HUES64 (cell line): Measurements from ENCODE around the gene LCNL1.
A peak's percentile ranks its signal among the peaks of the same experiment; 100 is the strongest.

Experiments
- H3K27ac ChIP-seq: 2 replicates; pipeline ENCODE4 v1.7.0; 2013; ENCODE audit warnings: low read depth, low read length, inconsistent platforms
- H3K27me3 ChIP-seq: 2 replicates; pipeline ENCODE4 v1.6.1; 2013; ENCODE audit warnings: mild to moderate bottlenecking, low read length; ENCODE audit not compliant: insufficient read depth
- H3K36me3 ChIP-seq: 2 replicates; pipeline ENCODE4 v1.6.1; 2013; ENCODE audit warnings: mild to moderate bottlenecking, low read length; ENCODE audit not compliant: insufficient read depth
- H3K4me1 ChIP-seq: 2 replicates; pipeline ENCODE4 v1.6.1; 2013; ENCODE audit warnings: mild to moderate bottlenecking, low read length, moderate library complexity; ENCODE audit not compliant: insufficient read depth
- H3K4me3 ChIP-seq: 2 replicates; pipeline ENCODE4 v1.5.1; 2013; ENCODE audit warnings: mild to moderate bottlenecking, low read length, moderate library complexity
- H3K9ac ChIP-seq: 2 replicates; pipeline ENCODE4 v1.6.1; 2013; ENCODE audit warnings: mild to moderate bottlenecking, low read depth, low read length
- H3K9me3 ChIP-seq: 2 replicates; pipeline ENCODE4 v1.6.1; 2013; ENCODE audit warnings: low read depth, low read length; ENCODE audit not compliant: insufficient read depth
- WGBS: fragments of 150-250, 120-280 bp; methylation state at CpG from one replicate; pipeline ENCODE4 v1.1.7; 2013; ENCODE audit warnings: missing lambda C conversion rate; 5-methylcytosine and 5-hydroxymethylcytosine counted together

LCNL1 gene

GRCh38 chr9:136949239-136949816 lies 33.5 kb upstream of the LCNL1 start:
- H3K9me3 ChIP-seq = no peaks in the 10 kb centered on the region
- no peaks in the 10 kb centered on the region for H3K36me3 ChIP-seq
- peak overlapping the region; percentile 71 for H3K9ac ChIP-seq
- H3K4me1 ChIP-seq = peaks cover 7% of the 10 kb centered on the region
- no peak overlapping the region for H3K27ac ChIP-seq
- no peaks in the 10 kb centered on the region for H3K27me3 ChIP-seq
- WGBS = 29% methylated on average over 22 of the region's 22 CpGs
- peak overlapping the region; percentile 67 for H3K4me3 ChIP-seq

- Histone ChIP-seq H3K27me3 (no peaks in the 10 kb centered on the region), H3K9me3 (no peaks in the 10 kb centered on the region), H3K36me3 (no peaks in the 10 kb centered on the region), H3K4me3 (peak overlapping the region; percentile 67), H3K9ac (peak overlapping the region; percentile 77), H3K27ac (peak overlapping the region; percentile 63), H3K4me1 (peaks cover 7% of the 10 kb centered on the region)
- WGBS = 4% methylated on average over 63 of the region's 63 CpGs
Observed at GRCh38 chr9:136949817-136950655, 32.8 kb upstream of the LCNL1 start.

GRCh38 chr9:136950656-136951276 lies 32.0 kb upstream of the LCNL1 start:
- Histone ChIP-seq H3K9ac (peak overlapping the region; percentile 77), H3K27me3 (no peaks in the 10 kb centered on the region), H3K27ac (peak overlapping the region; percentile 63), H3K4me1 (peaks cover 7% of the 10 kb centered on the region), H3K9me3 (no peaks in the 10 kb centered on the region), H3K36me3 (no peaks in the 10 kb centered on the region), H3K4me3 (peak overlapping the region; percentile 67)
- 53% methylated on average over 9 of the region's 9 CpGs for WGBS

DNA sequence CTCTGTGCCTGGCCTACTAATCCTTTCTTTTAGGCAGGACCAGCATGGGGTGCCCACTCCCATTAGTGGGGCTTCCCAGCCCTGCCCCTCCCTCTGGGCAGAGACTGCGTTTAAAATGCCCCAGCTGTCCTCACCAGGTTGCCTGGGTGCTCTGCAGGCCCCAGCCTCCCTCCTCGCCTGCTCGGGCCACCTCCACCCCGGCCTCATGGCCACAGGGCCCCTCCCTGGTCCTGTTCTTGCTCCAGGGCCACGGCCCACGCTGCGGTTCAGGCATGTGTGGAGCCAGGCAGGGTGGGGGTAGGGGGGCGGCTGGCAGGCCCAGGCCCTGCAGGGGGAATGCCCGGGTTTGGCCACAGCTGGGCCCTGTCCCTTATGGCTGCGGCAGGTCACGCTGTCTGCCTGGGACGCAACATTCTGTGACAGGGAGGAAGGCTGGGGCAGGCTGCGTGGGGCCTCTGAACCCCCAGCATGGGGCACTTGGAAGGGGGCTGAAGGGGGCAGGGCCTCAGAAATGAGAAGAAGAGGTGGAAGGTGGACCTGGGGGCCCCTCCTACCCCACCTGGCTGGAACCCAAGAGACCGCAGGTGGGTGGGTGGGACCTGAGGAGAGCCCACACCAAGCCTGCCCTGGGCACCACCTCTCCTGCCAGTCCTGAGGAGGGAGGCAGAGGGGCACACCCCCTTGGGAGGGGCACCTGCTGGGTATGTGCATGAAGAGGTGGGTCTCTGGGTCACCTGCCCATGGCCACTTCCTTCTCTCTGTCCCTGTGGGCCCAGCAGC lies 31.1 kb upstream of the LCNL1 start, which contains the start of gene LCN12:
LCN12 (plus strand) TSS at position 733 of the 780 bp plus-strand sequence. CDS start 55 bp downstream, outside the sequence.
- peaks cover 7% of the 10 kb centered on the region for H3K4me1 ChIP-seq
- H3K27ac ChIP-seq = no peak within 1 kb of the TSS
- no peak within 1 kb of the TSS for H3K4me3 ChIP-seq
- H3K27me3 ChIP-seq = no peaks in the 10 kb centered on the region
- H3K36me3 ChIP-seq = no peaks in the 10 kb centered on the region
- 88% methylated on average over 14 of the region's 14 CpGs for WGBS
- no peaks in the 10 kb centered on the region for H3K9me3 ChIP-seq
- no peak within 1 kb of the TSS for H3K9ac ChIP-seq

GRCh38 chr9:136952321-136952850 lies 30.4 kb upstream of the LCNL1 start:
- Histone ChIP-seq H3K27ac (no peak overlapping the region), H3K4me1 (peaks cover 7% of the 10 kb centered on the region), H3K9ac (no peak overlapping the region), H3K4me3 (no peak overlapping the region), H3K9me3 (no peaks in the 10 kb centered on the region), H3K27me3 (no peaks in the 10 kb centered on the region), H3K36me3 (no peaks in the 10 kb centered on the region)
- 87% methylated on average over 15 of the region's 15 CpGs for WGBS

DNA sequence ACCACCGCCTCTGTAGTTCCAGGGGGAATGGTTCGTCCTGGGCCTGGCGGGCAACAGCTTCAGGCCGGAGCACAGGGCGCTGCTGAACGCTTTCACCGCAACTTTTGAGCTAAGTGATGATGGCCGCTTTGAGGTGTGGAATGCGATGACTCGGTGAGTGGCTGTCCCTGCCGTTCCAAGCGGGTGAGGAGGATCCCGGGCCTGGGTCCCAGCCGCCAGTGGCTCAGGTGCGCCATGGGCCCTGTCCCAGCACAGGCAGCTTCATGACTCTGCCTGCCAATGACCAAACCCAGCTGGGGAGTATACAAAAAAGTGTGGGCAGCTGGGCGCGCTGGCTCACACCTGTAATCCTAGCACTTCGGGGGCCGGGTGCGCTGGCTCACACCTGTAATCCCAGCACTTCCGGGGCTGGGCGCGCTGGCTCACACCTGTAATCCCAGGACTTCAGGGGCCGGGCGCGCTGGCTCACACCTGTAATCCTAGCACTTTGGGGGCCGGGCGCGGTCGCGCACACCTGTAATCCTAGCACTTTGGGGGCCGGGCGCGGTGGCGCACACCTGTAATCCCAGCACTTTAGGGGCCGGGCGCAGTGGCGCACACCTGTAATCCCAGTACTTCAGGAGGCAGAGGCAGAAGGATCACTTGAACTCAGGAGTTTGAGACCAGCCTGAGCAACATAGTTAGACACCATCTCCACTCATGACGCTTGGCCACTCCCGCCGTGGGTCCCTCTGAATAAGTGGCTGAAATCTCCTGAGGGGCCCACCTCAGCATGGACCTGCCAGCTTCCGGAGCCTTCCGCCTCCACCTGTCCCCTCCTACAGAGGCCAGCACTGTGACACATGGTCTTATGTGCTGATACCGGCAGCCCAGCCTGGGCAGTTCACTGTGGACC lies 29.7 kb upstream of the LCNL1 start:
- Histone ChIP-seq H3K36me3 (no peaks in the 10 kb centered on the region), H3K9me3 (no peaks in the 10 kb centered on the region), H3K27me3 (no peaks in the 10 kb centered on the region), H3K9ac (no peak overlapping the region), H3K4me3 (no peak overlapping the region), H3K4me1 (peaks cover 7% of the 10 kb centered on the region), H3K27ac (no peak overlapping the region)
- WGBS = 92% methylated on average over 44 of the region's 44 CpGs

DNA sequence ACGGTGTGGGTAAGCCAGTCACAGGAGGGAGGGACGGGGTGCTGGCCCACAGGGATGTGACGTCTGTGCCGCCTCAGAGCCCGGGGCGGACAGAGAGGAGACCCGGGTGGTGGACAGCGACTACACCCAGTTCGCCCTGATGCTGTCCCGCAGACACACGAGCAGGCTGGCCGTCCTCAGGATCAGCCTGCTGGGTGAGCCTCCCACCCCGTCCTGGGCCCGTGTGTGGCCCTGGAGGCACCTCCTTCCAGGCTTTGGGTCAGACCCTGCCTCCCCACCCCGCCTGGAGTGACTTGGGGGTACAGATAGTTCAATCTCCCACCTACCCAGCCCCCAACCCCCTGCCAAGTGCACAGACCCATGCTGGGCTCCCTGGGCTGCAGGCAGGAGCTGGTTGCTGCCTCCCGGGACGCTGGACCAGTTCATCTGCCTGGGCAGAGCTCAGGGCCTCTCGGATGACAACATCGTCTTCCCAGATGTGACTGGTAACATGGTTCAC lies 29.0 kb upstream of the LCNL1 start:
- WGBS = 91% methylated on average over 19 of the region's 19 CpGs

GRCh38 chr9:136954270-136955083 lies 28.3 kb upstream of the LCNL1 start:
- H3K9me3 ChIP-seq = no peaks in the 10 kb centered on the region
- WGBS = 91% methylated on average over 24 of the region's 25 CpGs
- no peak overlapping the region for H3K4me3 ChIP-seq
- no peaks in the 10 kb centered on the region for H3K27me3 ChIP-seq
- no peak overlapping the region for H3K27ac ChIP-seq
- H3K4me1 ChIP-seq = peaks cover 7% of the 10 kb centered on the region
- H3K36me3 ChIP-seq = no peaks in the 10 kb centered on the region
- H3K9ac ChIP-seq = no peak overlapping the region

More for the DNA sequence above, 29.0 kb upstream of the LCNL1 start:
- Histone ChIP-seq H3K27me3 (no peaks in the 10 kb centered on the region), H3K9me3 (no peaks in the 10 kb centered on the region), H3K36me3 (no peaks in the 10 kb centered on the region), H3K9ac (no peak overlapping the region), H3K4me1 (peaks cover 7% of the 10 kb centered on the region), H3K4me3 (no peak overlapping the region), H3K27ac (no peak overlapping the region)

DNA sequence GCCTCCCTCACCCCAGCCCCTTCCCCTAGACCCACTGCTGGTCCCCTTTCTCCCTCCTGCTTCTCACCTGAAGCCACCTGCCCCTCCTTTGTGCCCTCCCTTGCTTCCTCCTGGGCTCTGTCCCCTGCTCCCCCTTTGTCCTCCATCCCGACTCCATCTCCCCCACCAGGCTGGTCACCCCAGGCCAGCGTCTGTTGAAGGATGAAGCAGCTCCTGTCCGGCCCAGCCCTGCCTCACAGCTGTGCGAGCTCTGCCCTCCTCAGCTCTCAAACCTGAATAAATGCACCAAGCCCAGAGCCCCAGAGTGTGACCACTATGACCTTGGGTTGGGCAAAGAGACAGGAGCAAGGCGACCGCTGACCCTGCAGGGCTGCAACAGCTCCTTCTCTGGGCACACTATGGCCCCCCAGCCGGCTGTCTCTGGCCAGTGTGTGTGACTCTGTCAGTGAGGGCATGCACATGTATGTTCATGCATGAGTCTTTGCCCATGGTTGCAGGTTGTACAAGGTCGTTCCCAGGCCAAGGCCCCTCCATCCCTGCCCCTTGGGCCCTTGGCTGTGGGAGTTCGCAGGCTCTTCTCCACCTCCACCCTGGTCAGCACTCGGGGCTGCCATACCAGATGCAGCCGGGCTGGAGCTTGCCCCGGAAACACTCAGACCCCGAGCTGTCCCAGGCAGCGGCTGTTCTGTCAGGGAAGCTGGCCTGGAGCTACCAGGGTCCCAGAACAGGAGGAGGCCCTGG lies 27.4 kb upstream of the LCNL1 start:
- Histone ChIP-seq H3K9me3 (no peaks in the 10 kb centered on the region), H3K4me3 (no peak overlapping the region), H3K9ac (no peak overlapping the region), H3K36me3 (no peaks in the 10 kb centered on the region), H3K27me3 (no peaks in the 10 kb centered on the region), H3K27ac (no peak overlapping the region), H3K4me1 (peaks cover 4% of the 10 kb centered on the region)
- WGBS = 86% methylated on average over 14 of the region's 14 CpGs
